Measurements from ENCODE around the gene TADA2A. TPM values are rescaled to one million over a fixed set of nuclear protein-coding genes. Genes with fewer than 3 reads are reported as not detected.

Gene TADA2A
- total RNA-seq, 4 donors from 2014 or later: 10.2 to 14.0 (median 11.7) TPM

- TF ChIP-seq, protein P1, sequence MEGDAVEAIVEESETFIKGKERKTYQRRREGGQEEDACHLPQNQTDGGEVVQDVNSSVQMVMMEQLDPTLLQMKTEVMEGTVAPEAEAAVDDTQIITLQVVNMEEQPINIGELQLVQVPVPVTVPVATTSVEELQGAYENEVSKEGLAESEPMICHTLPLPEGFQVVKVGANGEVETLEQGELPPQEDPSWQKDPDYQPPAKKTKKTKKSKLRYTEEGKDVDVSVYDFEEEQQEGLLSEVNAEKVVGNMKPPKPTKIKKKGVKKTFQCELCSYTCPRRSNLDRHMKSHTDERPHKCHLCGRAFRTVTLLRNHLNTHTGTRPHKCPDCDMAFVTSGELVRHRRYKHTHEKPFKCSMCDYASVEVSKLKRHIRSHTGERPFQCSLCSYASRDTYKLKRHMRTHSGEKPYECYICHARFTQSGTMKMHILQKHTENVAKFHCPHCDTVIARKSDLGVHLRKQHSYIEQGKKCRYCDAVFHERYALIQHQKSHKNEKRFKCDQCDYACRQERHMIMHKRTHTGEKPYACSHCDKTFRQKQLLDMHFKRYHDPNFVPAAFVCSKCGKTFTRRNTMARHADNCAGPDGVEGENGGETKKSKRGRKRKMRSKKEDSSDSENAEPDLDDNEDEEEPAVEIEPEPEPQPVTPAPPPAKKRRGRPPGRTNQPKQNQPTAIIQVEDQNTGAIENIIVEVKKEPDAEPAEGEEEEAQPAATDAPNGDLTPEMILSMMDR (IDR thresholded peaks at IDR 0.05; ENCODE audit: low read depth): no peak
Observed at GRCh38 chr17:37447641-37448040, 41.0 kb downstream of the TADA2A start.

GRCh38 chr17:37450112-37450511 is 43.4 kb downstream of the TADA2A start:
- TF ChIP-seq, protein P1 (IDR thresholded peaks at IDR 0.05; ENCODE audit: low read depth): no peak

DNA sequence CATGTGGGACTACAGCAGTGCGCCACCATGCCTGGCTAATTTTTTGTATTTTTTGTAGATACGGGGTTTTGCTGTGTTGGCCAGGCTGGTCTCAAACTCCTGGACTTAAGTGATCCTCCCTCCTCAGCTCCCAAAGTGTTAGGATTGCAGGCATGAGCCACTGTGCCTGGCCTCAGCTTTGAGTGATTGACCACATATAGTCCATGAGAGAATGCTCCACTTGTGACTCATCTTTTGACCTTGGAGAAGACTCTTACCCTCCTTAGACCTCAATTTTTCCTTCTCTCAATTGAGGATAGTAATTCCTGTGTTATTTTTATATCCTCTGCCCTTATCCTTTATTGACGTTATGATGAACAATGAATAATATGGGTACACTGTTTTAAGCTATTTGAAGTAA is 52.1 kb downstream of the TADA2A start:
- TF ChIP-seq, protein P1 (IDR thresholded peaks at IDR 0.05; ENCODE audit: low read depth): no peak

DNA sequence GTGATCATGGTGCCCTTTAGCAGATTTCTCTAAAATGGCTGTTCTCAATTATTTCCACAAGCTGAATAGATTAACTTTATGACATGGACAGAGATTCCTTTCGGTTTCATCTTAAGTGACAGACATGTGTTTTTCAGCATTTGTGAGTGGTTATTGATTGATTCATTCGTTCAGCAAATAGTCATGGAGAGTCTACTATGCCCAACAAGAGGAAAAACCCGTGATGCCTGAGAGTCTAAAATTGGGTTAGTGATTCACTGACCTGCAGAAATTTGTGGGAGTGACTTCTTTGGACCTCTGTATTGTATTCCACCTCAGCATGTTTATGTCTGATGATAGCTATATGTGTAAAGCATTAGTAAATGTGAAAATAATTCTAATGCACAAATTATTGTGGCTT is 55.0 kb downstream of the TADA2A start:
- TF ChIP-seq, protein P1 (IDR thresholded peaks at IDR 0.05; ENCODE audit: low read depth): no peak

- TF ChIP-seq, protein P1 (IDR thresholded peaks at IDR 0.05; ENCODE audit: low read depth): no peak
Observed at GRCh38 chr17:37462492-37462891, 55.8 kb downstream of the TADA2A start.

GRCh38 chr17:37463039-37463438 is 56.4 kb downstream of the TADA2A start:
- TF ChIP-seq, protein P1 (IDR thresholded peaks at IDR 0.05; ENCODE audit: low read depth): no peak

DNA sequence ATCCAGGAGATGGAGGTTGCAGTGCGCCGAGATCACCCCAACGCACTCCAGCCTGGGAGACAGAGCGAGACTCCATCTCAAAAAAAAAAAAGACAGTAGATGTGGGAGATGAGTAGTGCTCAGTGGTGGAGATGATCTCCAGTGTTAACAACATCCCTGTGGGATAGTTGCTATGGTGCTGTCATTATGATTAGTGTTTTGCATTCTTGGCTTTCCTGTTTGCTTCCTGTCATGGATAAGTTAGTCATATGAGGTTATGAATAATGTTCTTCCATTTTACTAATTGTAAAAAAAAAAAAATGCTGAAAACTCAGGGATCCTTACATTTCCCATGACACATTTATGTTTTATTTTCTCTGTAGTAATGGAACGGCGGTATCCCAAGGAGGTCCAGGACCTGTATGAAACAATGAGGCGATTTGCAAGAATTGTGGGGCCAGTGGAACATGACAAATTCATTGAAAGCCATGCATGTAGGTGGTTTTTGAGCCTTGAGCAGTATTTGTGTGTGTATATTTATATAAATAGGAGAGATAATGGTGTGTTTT is 58.5 kb downstream of the TADA2A start:
- TF ChIP-seq, protein P1 (IDR thresholded peaks at IDR 0.05; ENCODE audit: low read depth): no peak
